Spleen (tissue), 11 donors: ENCODE data around the gene JAZF1. TPM values are rescaled to one million over a fixed set of nuclear protein-coding genes. Genes with fewer than 3 reads are reported as not detected.

Source experiments
- DNase-seq: peaks from one replicate; pipeline ENCODE4 v3.0.0-alpha.2; 2020
- H3K27ac ChIP-seq, 8 donors: fragments of 200-600 bp; sonication (generic) in 7 of 8; 1 replicate in 4 of 8; 2 replicates in 4 of 8; pipeline versions ENCODE4 v1.5.0 to v1.8.0; 2016 to 2021; ENCODE audit warnings: inconsistent platforms in 4 of 8, mild to moderate bottlenecking in 4 of 8, moderate library complexity in 1 of 8
- H3K27me3 ChIP-seq, 7 donors: fragments of 200-600 bp; sonication (generic) in 6 of 7; replicated peaks in 1 of 7; 1 replicate in 4 of 7; 2 replicates in 3 of 7; pipeline versions ENCODE4 v1.5.0 to v1.8.0; 2016 to 2021; ENCODE audit warnings: inconsistent platforms in 3 of 7, mild to moderate bottlenecking in 1 of 7
- H3K36me3 ChIP-seq, 6 donors: fragments of 200-600 bp; sonication (generic) in 5 of 6; 1 replicate in 4 of 6; 2 replicates in 2 of 6; pipeline versions ENCODE4 v1.5.0 to v1.8.0; 2016 to 2021; ENCODE audit warnings: inconsistent platforms in 2 of 6
- H3K4me1 ChIP-seq, 6 donors: fragments of 200-600 bp; sonication (generic) in 5 of 6; 1 replicate in 3 of 6; 2 replicates in 3 of 6; pipeline versions ENCODE4 v1.5.0 to v1.8.0; 2016 to 2021; ENCODE audit warnings: inconsistent platforms in 3 of 6
- H3K4me3 ChIP-seq, 8 donors: fragments of 200-600 bp; sonication (generic) in 7 of 8; 1 replicate in 4 of 8; 2 replicates in 4 of 8; pipeline versions ENCODE4 v1.5.0 to v1.8.0; 2016 to 2021; ENCODE audit warnings: inconsistent platforms in 4 of 8, mild to moderate bottlenecking in 4 of 8, moderate library complexity in 2 of 8
- H3K9me3 ChIP-seq, 8 donors: fragments of 200-600 bp; sonication (generic) in 7 of 8; 1 replicate in 4 of 8; 2 replicates in 4 of 8; pipeline versions ENCODE4 v1.5.0 to v1.8.0; 2016 to 2021; ENCODE audit warnings: inconsistent platforms in 4 of 8
- CTCF ChIP-seq, 11 experiments: fragments of 200-600 bp in 7 of 11; fragments of 450-650 bp in 4 of 11; sonication (generic) in 4 of 11; IDR thresholded peaks in 8 of 11; conservative IDR thresholded peaks in 3 of 11; 1 replicate in 7 of 11; 2 replicates in 4 of 11; pipeline versions ENCODE4 v1.4.0 to v1.8.0; 2016 to 2021; ENCODE audit warnings: antibody characterized with exemption in 11 of 11, inconsistent platforms in 4 of 11, mild to moderate bottlenecking in 1 of 11
- POLR2A ChIP-seq, 3 donors: fragments of 450-650 bp; IDR thresholded peaks; one replicate each; pipeline ENCODE4 v1.5.1; 2017; ENCODE audit warnings: antibody characterized with exemption in 3 of 3, mild to moderate bottlenecking in 1 of 3
- POLR2AphosphoS5 ChIP-seq, 3 donors: sonication (generic); formaldehyde crosslinking; IDR thresholded peaks; one replicate each; pipeline ENCODE4 v1.5.1; 2017; ENCODE audit warnings: antibody characterized with exemption in 3 of 3
- whole genome bisulfite sequencing, 5 donors: extraction: QIAGEN DNeasy Blood & Tissue Kit in 3 of 5; methylation state at CpG; one replicate each; pipeline versions ENCODE4 v1.1.5 to v1.1.7; 2013 to 2018; 5-methylcytosine and 5-hydroxymethylcytosine counted together
- intact Hi-C: fragments of 100-400 bp; cut with DNase I; formaldehyde crosslinking; loops from one replicate; pipeline ENCODE4 v1.15.0; 2023; ENCODE audit warnings: low total_unique reads
- polyA plus RNA-seq, 3 donors: library from polyadenylated mRNA; stranded (reverse); fragments of 200-250 nt; gene quantifications; one replicate each; pipeline ENCODE4 v1.2.1, GENCODE V29; 2013
- total RNA-seq, 7 donors: library from RNA; depleted of rRNA in 3 of 7; stranded (reverse); fragments of >200 nt in 3 of 7; fragmentation: NEBNext Ultra II Directional in 4 of 7; extraction: Animal tissue kit (Norgen Biotek cat#: 25700) in 4 of 7; gene quantifications; one replicate each; pipeline versions ENCODE4 v1.1.0 to v1.2.1, GENCODE V29; 2016 to 2021
- donor health status: healthy with polysubstance abuse.
- donor health status: DM: no; HTN: no; CAD: no; lungs with moderate emphysema.
- donor health status: DM: no; HTN: no; CAD: no.
- donor health status: Bipolar disorder and iron deficiency.
- donor health status: healthy.
- donor health status: DM: no; HTN: no; CAD: no.
- donor health status: DM: yes; HTN: yes; CAD: no.

Gene JAZF1
- total and polyA plus RNA-seq, 10 donors: 13.5 to 33.8 (median 24.7) TPM

GRCh38 chr7:28107960-28108359 is 72.6 kb downstream of the JAZF1 start:
- Histone ChIP-seq H3K27ac (no peak overlapping the region), H3K9me3 (no peaks in the 10 kb centered on the region), H3K36me3 (no peaks in the 10 kb centered on the region), H3K27me3 (no peaks in the 10 kb centered on the region), H3K4me1 (peaks cover 0 to 19% (median 8%) of the 10 kb centered on the region in 6 donors), H3K4me3 (no peak overlapping the region)
- intact Hi-C loops: no loop called here
- TF ChIP-seq POLR2A (IDR thresholded peaks at IDR 0.05) (no peak), CTCF (IDR thresholded peaks at IDR 0.05 in 8 of 11, conservative IDR thresholded peaks at IDR 0.05 in 3 of 11) (no peak), POLR2AphosphoS5 (IDR thresholded peaks at IDR 0.05) (no peak)
- 80 to 95% (median 88%) methylated on average over 3 of the region's 3 CpGs for WGBS, 5 donors
- DNase-seq: no peak

- WGBS, 5 donors: 81 to 89% (median 86%) methylated on average over 6 of the region's 6 CpGs
- intact Hi-C loops: no loop called here
- Histone ChIP-seq H3K9me3 (no peaks in the 10 kb centered on the region), H3K36me3 (peaks cover 0 to 6% (median 0%) of the 10 kb centered on the region in 6 donors), H3K27ac (no peak overlapping the region), H3K4me1 (peaks cover 0 to 12% (median 2%) of the 10 kb centered on the region in 6 donors), H3K27me3 (no peaks in the 10 kb centered on the region), H3K4me3 (no peak overlapping the region)
- no peak for TF ChIP-seq POLR2A (IDR thresholded peaks at IDR 0.05)
- TF ChIP-seq POLR2AphosphoS5 (IDR thresholded peaks at IDR 0.05): no peak
- TF ChIP-seq CTCF (IDR thresholded peaks at IDR 0.05 in 8 of 11, conservative IDR thresholded peaks at IDR 0.05 in 3 of 11): no peak
- no peak for DNase-seq
Observed at GRCh38 chr7:28106321-28106829, 74.2 kb downstream of the JAZF1 start.

GRCh38 chr7:28105234-28105633 is 75.4 kb downstream of the JAZF1 start:
- TF ChIP-seq POLR2A (IDR thresholded peaks at IDR 0.05): no peak
- no peak for TF ChIP-seq POLR2AphosphoS5 (IDR thresholded peaks at IDR 0.05)
- TF ChIP-seq CTCF (IDR thresholded peaks at IDR 0.05 in 8 of 11, conservative IDR thresholded peaks at IDR 0.05 in 3 of 11): no peak
- Histone ChIP-seq H3K4me1 (peaks cover 0 to 12% (median 2%) of the 10 kb centered on the region in 6 donors), H3K36me3 (peaks cover 0 to 15% (median 0%) of the 10 kb centered on the region in 6 donors), H3K9me3 (no peaks in the 10 kb centered on the region), H3K27me3 (no peaks in the 10 kb centered on the region), H3K4me3 (no peak overlapping the region), H3K27ac (no peak overlapping the region)
- intact Hi-C loops: no loop called here
- 81 to 91% (median 87%) methylated on average over 6 of the region's 6 CpGs for WGBS, 5 donors
- DNase-seq: no peak

- TF ChIP-seq CTCF (IDR thresholded peaks at IDR 0.05 in 8 of 11, conservative IDR thresholded peaks at IDR 0.05 in 3 of 11) (no peak), POLR2AphosphoS5 (IDR thresholded peaks at IDR 0.05) (no peak), POLR2A (IDR thresholded peaks at IDR 0.05) (no peak)
- DNase-seq: no peak
- peaks cover 0 to 15% (median 0%) of the 10 kb centered on the region in 6 donors for H3K36me3 ChIP-seq
- intact Hi-C loops: no loop called here
- H3K4me1 ChIP-seq: peaks cover 0 to 12% (median 2%) of the 10 kb centered on the region in 6 donors
- H3K27ac ChIP-seq: no peak overlapping the region
- no peaks in the 10 kb centered on the region for H3K27me3 ChIP-seq
- H3K9me3 ChIP-seq: no peaks in the 10 kb centered on the region
- no peak overlapping the region for H3K4me3 ChIP-seq
- whole genome bisulfite sequencing, 5 donors: 88 to 91% (median 90%) methylated on average over 4 of the region's 4 CpGs
Observed at GRCh38 chr7:28104811-28105210, 75.8 kb downstream of the JAZF1 start.
